Measurements from ENCODE around the gene C8A. TPM values are rescaled to one million over a fixed set of nuclear protein-coding genes. Genes with fewer than 3 reads are reported as not detected.

Gene C8A
- not detected for polyA plus RNA-seq

DNA sequence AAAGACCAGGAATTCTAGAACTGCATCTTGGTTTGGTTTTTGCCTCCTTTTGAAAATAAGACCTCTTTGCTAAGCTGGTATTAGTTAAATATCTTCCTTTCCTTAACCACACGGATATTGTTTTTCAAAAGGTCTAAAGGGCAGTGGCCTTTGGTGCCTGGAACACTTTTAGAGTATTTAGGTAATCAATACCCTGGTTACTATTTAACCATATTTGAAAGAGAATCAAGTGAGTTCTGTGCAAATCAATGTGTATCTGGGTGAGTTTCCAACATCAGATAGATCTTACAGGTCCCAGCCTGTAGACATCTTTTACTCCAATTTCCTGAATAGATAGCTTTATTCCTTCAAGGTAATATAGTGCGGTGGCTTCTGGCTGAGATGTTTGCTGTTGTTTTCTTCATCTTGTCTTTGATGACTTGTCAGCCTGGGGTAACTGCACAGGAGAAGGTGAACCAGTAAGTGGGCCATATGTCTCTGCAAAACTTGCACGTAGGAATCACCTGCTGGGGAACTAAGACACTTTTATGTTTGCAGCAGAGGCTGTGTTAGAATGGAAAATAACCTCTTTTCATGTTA, at the start of gene C8A:
Gene C8A (plus strand): TSS at position 277 of the 579 bp plus-strand sequence. CDS start 105 bp downstream, at position 382.
- Mint-ChIP-seq H3K4me3 (no peak within 1 kb of the TSS), H3K36me3 (peaks cover 0 to 6% (median 0%) of the 10 kb centered on the region in 3 donors), H3K27ac (no peak within 1 kb of the TSS), H3K4me1 (no peaks in the 10 kb centered on the region), H3K27me3 (ENCODE audit: low read depth in 3 of 3) (peaks cover 0 to 2% (median 2%) of the 10 kb centered on the region in 3 donors), H3K9me3 (peaks cover 0 to 5% (median 0%) of the 10 kb centered on the region in 6 donors)
- DNase-seq = no peak

DNA sequence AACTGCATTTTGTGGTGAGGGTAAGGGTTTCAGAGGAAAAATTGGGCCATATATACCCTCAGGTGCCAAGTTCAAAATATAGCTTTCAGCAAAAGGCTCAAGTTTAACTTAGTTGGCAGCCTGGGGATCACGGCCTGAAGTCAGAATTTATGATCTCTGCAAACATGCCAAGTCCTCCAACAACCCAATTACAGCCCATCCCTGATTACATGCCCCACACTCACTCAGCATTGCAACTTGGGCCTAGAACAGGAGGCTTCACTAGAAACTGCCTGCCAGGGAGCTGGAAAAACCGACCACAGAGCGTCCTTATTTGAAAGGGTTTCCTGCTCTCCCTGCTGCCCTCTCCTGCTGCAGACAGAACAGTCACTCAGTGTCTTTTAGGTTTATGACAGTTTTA, 47.8 kb upstream of the C8A start:
- Mint-ChIP-seq H3K4me1 (no peaks in the 10 kb centered on the region), H3K36me3 (no peaks in the 10 kb centered on the region), H3K27ac (no peak overlapping the region), H3K4me3 (no peak overlapping the region), H3K9me3 (no peaks in the 10 kb centered on the region), H3K27me3 (ENCODE audit: low read depth in 3 of 3) (peaks cover 2 to 6% (median 3%) of the 10 kb centered on the region in 3 donors)
- DNase-seq = no peak

DNA sequence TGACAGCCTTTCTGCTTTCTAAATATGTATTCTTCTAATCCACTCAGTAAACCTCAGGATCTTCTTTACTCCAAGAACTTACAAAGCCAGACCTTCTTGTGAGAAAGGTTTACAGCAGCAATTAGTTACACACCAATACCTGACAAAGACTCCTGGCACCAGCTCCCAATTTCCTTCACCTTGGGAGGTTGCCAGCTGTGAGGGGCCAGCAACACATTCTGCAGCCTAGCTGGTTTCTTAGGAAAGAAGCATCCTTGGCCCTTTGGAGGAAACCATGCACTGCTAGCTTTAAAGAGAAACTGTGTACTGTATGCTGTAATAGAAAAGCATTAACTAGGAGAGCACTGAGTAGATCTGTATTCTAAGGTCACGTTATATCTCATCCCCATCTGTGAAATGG, 46.2 kb upstream of the C8A start:
- no peaks in the 10 kb centered on the region for H3K4me1 Mint-ChIP-seq
- peaks cover 0 to 2% (median 0%) of the 10 kb centered on the region in 6 donors for H3K9me3 Mint-ChIP-seq
- H3K27me3 Mint-ChIP-seq (ENCODE audit: low read depth in 3 of 3) = peaks cover 2 to 8% (median 3%) of the 10 kb centered on the region in 3 donors
- H3K27ac Mint-ChIP-seq = no peak overlapping the region
- no peak overlapping the region for H3K4me3 Mint-ChIP-seq
- DNase-seq = no peak
- H3K36me3 Mint-ChIP-seq = no peaks in the 10 kb centered on the region

DNA sequence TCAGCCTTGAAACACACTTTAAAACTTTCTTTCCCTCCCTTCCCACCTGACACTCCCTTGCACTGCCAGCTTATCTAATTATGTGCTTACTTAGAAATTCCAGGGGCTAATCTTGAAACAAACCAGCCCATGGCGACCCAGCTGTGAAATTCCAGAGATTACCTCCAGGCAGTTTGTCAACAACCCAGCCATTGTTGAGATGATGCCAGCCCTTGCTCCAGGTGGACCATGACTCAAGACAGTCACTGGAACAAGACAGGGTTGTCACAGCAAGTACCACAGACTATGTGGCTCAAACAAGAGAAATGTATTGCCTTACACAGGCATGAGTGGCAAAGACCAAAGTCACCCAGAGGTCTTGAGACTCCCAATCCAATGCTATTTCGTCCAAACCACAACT, 43.3 kb upstream of the C8A start:
- peaks cover 0 to 2% (median 0%) of the 10 kb centered on the region in 6 donors for H3K9me3 Mint-ChIP-seq
- DNase-seq = no peak
- H3K4me1 Mint-ChIP-seq = no peaks in the 10 kb centered on the region
- H3K27me3 Mint-ChIP-seq (ENCODE audit: low read depth in 3 of 3) = peaks cover 3 to 15% (median 6%) of the 10 kb centered on the region in 3 donors
- no peaks in the 10 kb centered on the region for H3K36me3 Mint-ChIP-seq
- H3K27ac Mint-ChIP-seq = no peak overlapping the region
- no peak overlapping the region for H3K4me3 Mint-ChIP-seq

DNA sequence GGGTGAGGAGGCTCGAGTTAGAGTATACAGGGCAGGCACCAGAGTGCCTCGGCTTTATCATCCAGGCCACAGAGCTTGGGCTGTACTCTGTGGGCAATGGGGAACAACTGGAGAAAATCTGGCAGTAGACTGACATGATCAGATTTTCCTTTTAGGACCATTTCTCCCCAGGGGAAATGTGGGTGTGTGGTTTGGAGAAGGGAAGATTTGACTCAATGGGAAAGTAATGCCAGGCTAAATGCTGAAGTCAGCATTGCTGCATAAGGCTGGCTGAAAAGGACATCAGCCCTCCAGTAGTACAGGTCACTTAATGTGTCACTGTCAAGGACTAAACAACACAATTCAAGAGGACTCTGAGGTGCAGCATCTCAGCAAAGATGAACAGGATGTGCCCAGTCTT, 40.4 kb upstream of the C8A start:
- Mint-ChIP-seq H3K27ac (no peak overlapping the region), H3K9me3 (peaks cover 0 to 5% (median 0%) of the 10 kb centered on the region in 6 donors), H3K4me3 (no peak overlapping the region), H3K36me3 (no peaks in the 10 kb centered on the region), H3K4me1 (no peaks in the 10 kb centered on the region), H3K27me3 (ENCODE audit: low read depth in 3 of 3) (peaks cover 3 to 15% (median 10%) of the 10 kb centered on the region in 3 donors)
- DNase-seq = no peak

DNA sequence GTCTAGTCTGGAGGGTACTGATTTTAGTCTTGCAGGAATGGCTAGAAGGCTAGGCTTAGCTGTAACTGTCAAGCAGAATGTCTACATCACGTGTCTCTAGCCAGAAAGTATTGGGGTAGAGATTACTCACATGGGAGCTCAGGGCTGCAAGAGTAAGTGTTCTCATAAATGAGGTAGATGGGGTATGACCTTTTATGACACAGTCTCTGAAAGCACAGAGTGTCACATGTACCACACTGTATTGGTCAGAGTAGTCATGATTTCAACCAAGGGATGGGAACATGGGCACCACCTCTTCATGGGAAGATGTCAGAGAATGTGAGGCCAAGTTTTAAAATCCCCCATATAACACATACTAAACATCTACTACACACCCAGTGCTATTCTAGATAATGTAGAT, 38.3 kb upstream of the C8A start:
- no peaks in the 10 kb centered on the region for H3K36me3 Mint-ChIP-seq
- no peak for DNase-seq
- H3K27ac Mint-ChIP-seq = no peak overlapping the region
- H3K4me1 Mint-ChIP-seq = peaks cover 0 to 2% of the 10 kb centered on the region in 2 donors
- peaks cover 1 to 12% (median 7%) of the 10 kb centered on the region in 3 donors for H3K27me3 Mint-ChIP-seq (ENCODE audit: low read depth in 3 of 3)
- H3K4me3 Mint-ChIP-seq = no peak overlapping the region
- H3K9me3 Mint-ChIP-seq = peaks cover 0 to 5% (median 0%) of the 10 kb centered on the region in 6 donors

DNA sequence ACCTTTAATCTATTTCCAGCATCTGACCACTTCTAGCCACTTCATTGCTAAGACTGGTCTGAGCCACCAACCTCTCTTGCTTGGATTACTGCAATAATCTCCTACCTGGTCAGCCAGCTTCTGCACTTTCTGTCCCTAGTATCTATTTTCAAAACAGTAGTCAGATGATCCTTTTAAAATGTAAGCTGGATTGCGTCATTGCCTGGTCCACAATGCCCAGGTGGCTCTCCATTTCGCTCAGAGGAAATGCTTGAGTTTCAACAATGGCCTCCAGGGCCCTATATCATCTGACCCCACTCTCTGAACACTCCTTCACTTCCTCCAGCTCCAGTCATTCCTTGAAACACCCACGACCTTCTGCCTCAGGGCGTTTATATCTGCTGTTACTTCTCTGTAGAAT, 37.7 kb upstream of the C8A start:
- Mint-ChIP-seq H3K27me3 (ENCODE audit: low read depth in 3 of 3) (peaks cover 0 to 12% (median 7%) of the 10 kb centered on the region in 3 donors), H3K27ac (no peak overlapping the region), H3K4me3 (no peak overlapping the region), H3K9me3 (peaks cover 0 to 5% (median 0%) of the 10 kb centered on the region in 6 donors), H3K4me1 (peaks cover 0 to 2% of the 10 kb centered on the region in 2 donors), H3K36me3 (no peaks in the 10 kb centered on the region)
- no peak for DNase-seq

DNA sequence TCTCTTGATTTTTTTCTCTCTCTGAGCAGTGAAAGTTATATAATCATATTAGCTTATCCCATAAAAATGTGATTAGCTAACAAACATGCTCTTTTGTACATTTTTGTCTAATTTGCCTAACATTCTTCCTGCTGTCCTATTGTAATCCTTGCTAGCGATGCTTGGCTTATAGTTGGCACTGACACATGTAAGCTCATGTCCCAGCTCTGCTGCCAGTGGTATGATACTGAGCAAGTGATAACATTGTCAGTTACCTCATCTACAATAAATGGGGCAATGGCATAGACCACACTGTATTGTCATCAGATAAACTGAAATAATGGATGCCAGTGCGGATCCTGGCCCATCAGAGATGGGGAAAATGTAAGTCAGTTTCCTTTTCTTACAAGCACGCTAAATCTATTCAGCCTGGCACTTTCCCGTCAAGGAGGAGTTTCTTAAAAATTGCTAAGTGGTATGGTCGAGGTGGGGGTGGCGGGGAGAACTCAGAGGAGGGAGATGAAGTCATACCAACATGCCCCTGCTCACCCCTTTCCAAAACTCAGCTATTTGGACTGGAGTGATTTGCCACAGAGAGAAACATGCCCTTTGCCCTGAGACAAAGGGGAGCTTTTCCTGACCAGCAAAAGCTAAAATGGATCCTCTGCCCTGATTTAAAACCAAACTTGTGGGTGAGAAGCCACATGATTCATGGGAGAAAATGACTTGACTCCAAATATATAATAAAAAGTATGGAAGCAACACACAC, 36.7 kb upstream of the C8A start:
- Mint-ChIP-seq H3K27me3 (ENCODE audit: low read depth in 3 of 3) (peaks cover 0 to 10% (median 8%) of the 10 kb centered on the region in 3 donors), H3K36me3 (no peaks in the 10 kb centered on the region)

DNA sequence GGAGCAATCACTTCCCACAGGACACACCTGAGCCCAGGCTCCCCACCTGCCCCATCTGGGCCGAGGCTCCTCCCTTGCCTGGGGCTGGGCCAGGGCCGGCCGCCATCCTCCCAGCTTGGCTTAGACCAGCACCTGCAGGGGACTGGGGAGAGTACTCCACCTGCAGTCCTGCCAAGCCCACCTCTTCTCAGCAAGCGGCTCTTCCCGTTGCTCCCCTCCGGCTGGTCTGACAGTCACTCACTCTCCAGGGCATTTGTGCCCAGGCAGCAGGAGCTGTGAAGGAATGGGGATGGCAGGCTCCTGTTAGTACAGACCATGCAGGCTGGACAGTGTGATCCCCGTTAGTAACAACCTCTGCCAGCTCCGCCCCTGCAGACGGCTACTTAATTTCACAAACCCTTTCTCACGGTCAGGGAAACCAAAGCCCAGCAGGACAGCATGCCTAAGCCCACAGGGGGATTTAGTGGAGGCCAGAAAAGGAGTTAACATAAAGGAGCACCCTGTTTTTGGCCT, 35.2 kb upstream of the C8A start, which contains the start of gene FYB2:
Gene FYB2 (minus strand): TSS at position 18 of the 513 bp plus-strand sequence. CDS start 114 bp downstream, outside the sequence.
- Mint-ChIP-seq H3K27ac (no peak within 1 kb of the TSS), H3K9me3 (peaks cover 0 to 3% (median 0%) of the 10 kb centered on the region in 6 donors), H3K36me3 (no peaks in the 10 kb centered on the region), H3K4me1 (peaks cover 0 to 2% of the 10 kb centered on the region in 2 donors), H3K4me3 (no peak within 1 kb of the TSS), H3K27me3 (ENCODE audit: low read depth in 3 of 3) (peaks cover 0 to 10% (median 10%) of the 10 kb centered on the region in 3 donors)
- no peak for DNase-seq

More for the DNA sequence above, 36.7 kb upstream of the C8A start:
- Mint-ChIP-seq H3K27ac (no peak overlapping the region), H3K4me3 (no peak overlapping the region), H3K4me1 (peaks cover 0 to 2% of the 10 kb centered on the region in 2 donors), H3K9me3 (peaks cover 0 to 5% (median 0%) of the 10 kb centered on the region in 6 donors)
- DNase-seq = no peak

DNA sequence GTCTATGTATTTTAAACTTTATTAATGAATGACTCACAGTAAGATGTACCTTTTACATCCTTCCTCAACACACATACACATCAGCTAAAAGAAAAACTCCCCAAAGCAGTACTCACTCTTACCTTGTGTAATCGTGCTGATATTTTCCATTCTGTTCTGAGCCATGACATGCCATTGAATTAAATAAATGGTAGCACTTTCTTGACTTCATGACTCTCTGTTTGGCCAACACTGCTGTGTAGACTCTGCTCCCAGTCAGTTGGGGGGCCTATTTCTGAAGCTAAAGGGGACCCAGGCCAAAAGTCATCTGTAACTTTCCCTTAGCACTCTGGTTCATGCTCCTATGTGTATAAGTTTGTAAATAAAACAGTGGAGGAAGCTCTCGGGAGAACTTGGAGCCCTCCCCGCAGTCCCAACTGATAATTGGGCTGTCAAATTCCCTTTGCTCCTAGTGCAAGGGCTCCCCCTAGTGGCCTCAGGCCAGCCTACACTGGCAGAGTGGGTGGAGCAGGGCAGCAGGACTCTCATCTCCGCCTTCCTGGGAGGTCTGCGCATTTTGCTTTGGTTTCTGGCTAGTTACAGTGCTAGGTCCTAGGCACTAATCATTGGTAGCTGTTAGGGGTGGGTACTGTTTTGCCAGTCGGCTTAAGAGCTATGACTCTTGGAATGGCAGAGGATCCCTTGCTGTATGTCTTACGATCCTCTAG, 33.7 kb upstream of the C8A start:
- Mint-ChIP-seq H3K27ac (no peak overlapping the region), H3K36me3 (no peaks in the 10 kb centered on the region), H3K9me3 (peaks cover 0 to 3% (median 0%) of the 10 kb centered on the region in 6 donors), H3K27me3 (ENCODE audit: low read depth in 3 of 3) (peaks cover 0 to 9% (median 9%) of the 10 kb centered on the region in 3 donors), H3K4me3 (no peak overlapping the region), H3K4me1 (peaks cover 0 to 2% of the 10 kb centered on the region in 2 donors)
- DNase-seq = peak; percentile 15 to 43 (median 43)

DNA sequence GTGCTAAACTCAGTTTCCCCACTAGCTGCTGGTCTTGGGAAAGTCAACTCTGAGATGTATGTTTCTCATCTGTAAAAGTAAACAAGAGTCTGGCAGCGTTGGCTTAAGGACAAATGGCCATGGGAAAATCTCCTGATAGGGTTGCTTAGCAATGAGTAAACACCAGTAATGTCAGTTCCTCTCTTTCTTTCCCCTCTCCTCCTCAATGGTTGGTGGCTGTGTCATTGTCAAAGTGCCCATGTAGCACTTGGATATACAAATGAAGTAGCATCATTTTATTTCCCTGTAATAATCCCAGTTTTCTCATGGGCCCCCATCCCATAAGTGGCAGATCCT, 33.2 kb upstream of the C8A start:
- Mint-ChIP-seq H3K27me3 (ENCODE audit: low read depth in 3 of 3) (peaks cover 0 to 9% (median 7%) of the 10 kb centered on the region in 3 donors), H3K27ac (no peak overlapping the region), H3K4me1 (peaks cover 0 to 2% of the 10 kb centered on the region in 2 donors), H3K36me3 (no peaks in the 10 kb centered on the region), H3K4me3 (no peak overlapping the region), H3K9me3 (peaks cover 0 to 3% (median 0%) of the 10 kb centered on the region in 6 donors)
- DNase-seq = no peak

DNA sequence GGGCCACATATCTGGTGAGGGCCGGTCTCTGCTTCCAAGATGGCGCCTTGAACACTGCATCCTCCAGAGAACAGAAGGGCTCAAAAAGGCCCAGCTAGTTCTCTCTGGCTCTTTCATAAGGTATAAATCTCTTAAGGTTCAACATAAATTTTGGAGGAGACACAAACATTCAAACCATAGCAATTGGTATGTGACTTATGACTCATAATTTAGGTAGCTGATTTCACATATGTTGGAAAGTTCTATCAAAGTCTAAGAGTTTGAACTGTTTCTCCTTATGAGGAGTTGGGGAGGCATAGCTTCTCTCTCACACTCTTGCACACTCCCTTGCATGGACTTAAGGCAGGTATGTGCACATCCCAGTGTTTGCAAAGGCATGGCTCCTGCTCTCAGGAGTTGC, 30.3 kb upstream of the C8A start:
- Mint-ChIP-seq H3K36me3 (no peaks in the 10 kb centered on the region), H3K27me3 (ENCODE audit: low read depth in 3 of 3) (peaks cover 0 to 7% (median 5%) of the 10 kb centered on the region in 3 donors), H3K27ac (no peak overlapping the region), H3K4me3 (no peak overlapping the region), H3K4me1 (peaks cover 0 to 2% of the 10 kb centered on the region in 2 donors), H3K9me3 (peaks cover 0 to 1% (median 0%) of the 10 kb centered on the region in 6 donors)
- DNase-seq = no peak

DNA sequence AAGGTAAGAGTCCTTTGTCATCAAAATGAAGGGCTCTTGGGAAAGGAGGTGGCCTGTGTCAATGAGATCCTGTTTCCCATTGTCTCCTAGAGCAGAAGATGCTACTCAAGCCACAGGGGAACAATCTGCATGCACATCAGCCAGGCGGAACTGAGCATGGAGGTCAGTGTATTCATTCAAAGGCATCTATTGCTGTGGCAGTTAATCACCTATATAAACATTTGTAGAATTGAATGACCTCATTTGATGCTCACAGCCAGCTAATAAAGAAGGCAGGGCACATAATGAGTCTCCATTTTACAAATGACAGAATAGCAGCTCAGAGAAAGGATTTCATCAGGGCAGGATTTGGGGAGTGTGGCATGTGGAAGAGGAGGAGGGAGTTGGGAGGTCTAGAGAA, 29.7 kb upstream of the C8A start:
- Mint-ChIP-seq H3K27ac (no peak overlapping the region), H3K9me3 (peaks cover 0 to 1% (median 0%) of the 10 kb centered on the region in 6 donors), H3K36me3 (no peaks in the 10 kb centered on the region), H3K27me3 (ENCODE audit: low read depth in 3 of 3) (peaks cover 0 to 7% (median 5%) of the 10 kb centered on the region in 3 donors), H3K4me1 (peaks cover 0 to 2% of the 10 kb centered on the region in 2 donors), H3K4me3 (no peak overlapping the region)
- no peak for DNase-seq

Measured in immature natural killer cell (primary cell).